ENCODE data around the gene C5orf15. TPM values are rescaled to one million over a fixed set of nuclear protein-coding genes. Genes with fewer than 3 reads are reported as not detected.

C5orf15 gene
- total and polyA plus RNA-seq, 9 of the 15 experiments (the other 6 are each of a cell fraction or from before 2014, with no cell fraction given): 23.3 to 50.7 (median 35.5) TPM

- peak; percentile 43; the same call in 1 of the 2 replicates for TF ChIP-seq EP300 (IDR thresholded peaks at IDR 0.05; ENCODE audit: low read length)
- no peak for TF ChIP-seq CHD4 (IDR thresholded peaks at IDR 0.05; ENCODE audit: insufficient read depth, insufficient replicate concordance, low read depth, low read length, poor library complexity, severe bottlenecking)
- peak; percentile 64; the same call in 1 of the 2 replicates for TF ChIP-seq DPF2 (IDR thresholded peaks at IDR 0.05)
- TF ChIP-seq ELF2 (CRISPR knock-in tag; IDR thresholded peaks at IDR 0.05): peak; percentile 76
- TF ChIP-seq STAT5A (IDR thresholded peaks at IDR 0.05; ENCODE audit: borderline replicate concordance, low read length): no peak
- TF ChIP-seq RBM34 (IDR thresholded peaks at IDR 0.05; ENCODE audit: borderline replicate concordance, insufficient read depth, low read length): no peak
- peak; percentile 69 for TF ChIP-seq PKNOX1 (IDR thresholded peaks at IDR 0.05)
- no peak for TF ChIP-seq FOXA3 (CRISPR knock-in tag; conservative IDR thresholded peaks at IDR 0.05 in 1 of 2, IDR thresholded peaks at IDR 0.05 in 1 of 2)
- TF ChIP-seq BHLHE40 (IDR thresholded peaks at IDR 0.05; ENCODE audit: low read length): no peak
- TF ChIP-seq ZNF212 (CRISPR knock-in tag; IDR thresholded peaks at IDR 0.05): no peak
- peak; percentile 83; the same call in 1 of the 2 replicates for TF ChIP-seq CREB3 (tag; conservative IDR thresholded peaks at IDR 0.05; ENCODE audit: low read depth)
- TF ChIP-seq PHF8 (IDR thresholded peaks at IDR 0.05; ENCODE audit: borderline replicate concordance, low read length): peak; percentile 22; the same call in 1 of the 2 replicates
- no peak for TF ChIP-seq NCOA2 (IDR thresholded peaks at IDR 0.05; ENCODE audit: partially characterized antibody in 2 of 2)
- TF ChIP-seq CC2D1A (IDR thresholded peaks at IDR 0.05): no peak
- peak; percentile 5; the same call in 1 of the 2 replicates for TF ChIP-seq ZNF449 (CRISPR knock-in tag; IDR thresholded peaks at IDR 0.05)
- TF ChIP-seq MXD1 (CRISPR knock-in tag; IDR thresholded peaks at IDR 0.05; ENCODE audit: borderline replicate concordance, poor library complexity, severe bottlenecking): no peak
- TF ChIP-seq MTA1 (IDR thresholded peaks at IDR 0.05; ENCODE audit: borderline replicate concordance): peak; percentile 29; the same call in 1 of the 2 replicates
- TF ChIP-seq SMARCE1 (IDR thresholded peaks at IDR 0.05): peak; percentile 71; the same call in 1 of the 2 replicates
- no peak for TF ChIP-seq GABPB2 (CRISPR knock-in tag; conservative IDR thresholded peaks at IDR 0.05)
- no peak for TF ChIP-seq ZNF134 (CRISPR knock-in tag; conservative IDR thresholded peaks at IDR 0.05)
- TF ChIP-seq SMARCC2 (IDR thresholded peaks at IDR 0.05; ENCODE audit: low read depth): peak; percentile 48; the same call in 1 of the 2 replicates
- peak; percentile 60; the same call in 1 of the 2 replicates for TF ChIP-seq DDX20 (tag; IDR thresholded peaks at IDR 0.05; ENCODE audit: low read depth)
- no peak for TF ChIP-seq KHSRP (IDR thresholded peaks at IDR 0.05)
- no peak for TF ChIP-seq ATF4 (CRISPR knock-in tag; IDR thresholded peaks at IDR 0.05)
Observed at GRCh38 chr5:133938039-133938821, 30.2 kb downstream of the C5orf15 start (continued).

Measured in K562 (cell line).